ENCODE data around the gene DMXL1.
"Not testable (repeated sequence)": the region's sequence is repeated elsewhere in the genome, so short reads cannot be mapped to it uniquely, and the experiment has no call there.

DMXL1 gene

GRCh38 chr5:119131530-119132304 is 60.8 kb downstream of the DMXL1 start:
- DNase-seq (ENCODE audit: low spot score): no peak

GRCh38 chr5:119135743-119136142 is 64.9 kb downstream of the DMXL1 start:
- DNase-seq (ENCODE audit: low spot score): not testable (repeated sequence)

- no peak for DNase-seq (ENCODE audit: low spot score)
These were observed 65.9 kb downstream of the DMXL1 start for GRCh38 chr5:119136666-119137318.

GRCh38 chr5:119153629-119154028 is 82.7 kb downstream of the DMXL1 start:
- DNase-seq (ENCODE audit: low spot score): no peak

- no peak for DNase-seq (ENCODE audit: low spot score)
These were observed 87.3 kb downstream of the DMXL1 start for GRCh38 chr5:119158144-119158543.

GRCh38 chr5:119161430-119161829 is 90.5 kb downstream of the DMXL1 start:
- DNase-seq (ENCODE audit: low spot score): no peak

GRCh38 chr5:119166026-119166425 is 95.1 kb downstream of the DMXL1 start:
- DNase-seq (ENCODE audit: low spot score): no peak

GRCh38 chr5:119168401-119168800 is 97.5 kb downstream of the DMXL1 start:
- DNase-seq (ENCODE audit: low spot score): no peak

GRCh38 chr5:119171686-119172085 is 100.8 kb downstream of the DMXL1 start:
- no peak for DNase-seq (ENCODE audit: low spot score)

GRCh38 chr5:119174578-119175163 is 103.8 kb downstream of the DMXL1 start:
- no peak for DNase-seq (ENCODE audit: low spot score)

GRCh38 chr5:119176785-119177184 is 105.9 kb downstream of the DMXL1 start:
- no peak for DNase-seq (ENCODE audit: low spot score)

GRCh38 chr5:119177226-119177625 is 106.3 kb downstream of the DMXL1 start:
- DNase-seq (ENCODE audit: low spot score): no peak

- DNase-seq (ENCODE audit: low spot score): no peak
These were observed 107.5 kb downstream of the DMXL1 start for GRCh38 chr5:119178435-119178834.

- no peak for DNase-seq (ENCODE audit: low spot score)
These were observed 109.2 kb downstream of the DMXL1 start for GRCh38 chr5:119179857-119180641.

- DNase-seq (ENCODE audit: low spot score): not testable (repeated sequence)
These were observed 114.6 kb downstream of the DMXL1 start for GRCh38 chr5:119185512-119185911.

- DNase-seq (ENCODE audit: low spot score): no peak
These were observed 117.1 kb downstream of the DMXL1 start for GRCh38 chr5:119187776-119188529.

- DNase-seq (ENCODE audit: low spot score): no peak
These were observed 119.7 kb downstream of the DMXL1 start for GRCh38 chr5:119190470-119191095.

GRCh38 chr5:119191944-119192343 is 121.1 kb downstream of the DMXL1 start:
- DNase-seq (ENCODE audit: low spot score): no peak

- DNase-seq (ENCODE audit: low spot score): no peak
These were observed 129.9 kb downstream of the DMXL1 start for GRCh38 chr5:119200795-119201194.

- DNase-seq (ENCODE audit: low spot score): no peak
These were observed 136.2 kb downstream of the DMXL1 start for GRCh38 chr5:119207105-119207504.

- DNase-seq (ENCODE audit: low spot score): no peak
These were observed 141.1 kb downstream of the DMXL1 start for GRCh38 chr5:119212026-119212425.
